C4-2B (cell line): Measurements from ENCODE around the gene RASL12.

Experiments used
- ZFX ChIP-seq: fragments of 450-650 bp; IDR thresholded peaks from 2 replicates; pipeline ENCODE4 v1.6.1; 2017
- TF ChIP-seq, protein P1 (sequence below): fragments of 450-650 bp; conservative IDR thresholded peaks from 2 replicates; pipeline ENCODE4 v1.5.1; 2017; ENCODE audit warnings: mild to moderate bottlenecking

DNA sequence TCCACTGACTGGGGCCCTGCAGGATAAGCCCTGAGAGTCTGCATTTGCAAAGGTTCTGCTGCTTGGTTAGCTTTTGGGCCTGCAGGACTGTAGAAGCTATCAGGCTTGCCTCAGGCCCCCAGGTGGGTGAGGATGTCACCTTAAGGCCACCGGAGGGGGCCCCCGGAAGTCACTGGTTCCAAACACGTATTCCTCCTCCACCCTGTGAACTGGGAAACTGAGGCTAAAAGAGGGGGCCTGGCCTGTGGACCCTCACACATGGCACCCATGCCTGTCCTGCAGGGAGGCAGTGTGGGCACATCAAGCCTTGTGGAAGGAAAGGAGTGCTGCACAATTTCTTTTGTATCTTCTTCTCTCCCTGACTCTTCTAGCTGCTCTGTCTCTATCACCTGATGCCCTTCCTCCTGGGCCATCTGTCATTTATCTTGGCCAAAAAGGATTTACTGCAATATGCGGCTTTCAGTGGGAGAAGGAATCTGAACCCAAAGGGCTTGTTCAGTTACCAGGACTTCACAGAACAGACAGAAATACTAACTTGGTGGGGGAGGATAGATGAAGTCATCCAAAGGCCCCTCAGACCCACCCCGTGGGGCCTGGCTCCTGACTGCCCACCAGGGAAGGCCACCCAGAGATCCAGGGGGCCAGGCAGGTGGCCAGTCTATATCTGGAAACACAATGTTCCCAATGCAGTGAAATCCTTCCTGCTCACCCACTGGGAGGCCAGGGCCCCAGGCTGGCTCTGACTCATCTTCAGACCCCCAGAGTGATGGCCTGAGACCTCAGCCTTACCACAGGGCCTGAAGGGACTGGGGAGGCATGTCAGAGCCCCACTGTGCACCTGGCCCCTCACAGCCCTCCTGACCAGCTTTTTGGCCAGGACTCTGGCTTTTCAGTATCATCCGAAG lies 28.9 kb upstream of the RASL12 start:
- TF ChIP-seq, protein P1, sequence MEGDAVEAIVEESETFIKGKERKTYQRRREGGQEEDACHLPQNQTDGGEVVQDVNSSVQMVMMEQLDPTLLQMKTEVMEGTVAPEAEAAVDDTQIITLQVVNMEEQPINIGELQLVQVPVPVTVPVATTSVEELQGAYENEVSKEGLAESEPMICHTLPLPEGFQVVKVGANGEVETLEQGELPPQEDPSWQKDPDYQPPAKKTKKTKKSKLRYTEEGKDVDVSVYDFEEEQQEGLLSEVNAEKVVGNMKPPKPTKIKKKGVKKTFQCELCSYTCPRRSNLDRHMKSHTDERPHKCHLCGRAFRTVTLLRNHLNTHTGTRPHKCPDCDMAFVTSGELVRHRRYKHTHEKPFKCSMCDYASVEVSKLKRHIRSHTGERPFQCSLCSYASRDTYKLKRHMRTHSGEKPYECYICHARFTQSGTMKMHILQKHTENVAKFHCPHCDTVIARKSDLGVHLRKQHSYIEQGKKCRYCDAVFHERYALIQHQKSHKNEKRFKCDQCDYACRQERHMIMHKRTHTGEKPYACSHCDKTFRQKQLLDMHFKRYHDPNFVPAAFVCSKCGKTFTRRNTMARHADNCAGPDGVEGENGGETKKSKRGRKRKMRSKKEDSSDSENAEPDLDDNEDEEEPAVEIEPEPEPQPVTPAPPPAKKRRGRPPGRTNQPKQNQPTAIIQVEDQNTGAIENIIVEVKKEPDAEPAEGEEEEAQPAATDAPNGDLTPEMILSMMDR: no peak
- TF ChIP-seq ZFX: no peak
